HG03108 (cell line): ENCODE measurements around the gene GDF3.
"Not testable (repeated sequence)": the region's sequence is repeated elsewhere in the genome, so short reads cannot be mapped to it uniquely, and the experiment has no call there.

Experiments
- ATAC-seq: cut with Tn5 transposase; IDR thresholded peaks from one replicate; pipeline ENCODE4 v1.9.1; 2021; ENCODE audit warnings: moderate library complexity; ENCODE audit not compliant: unreplicated experiment

GDF3 gene

GRCh38 chr12:7668171-7668570, 27.4 kb downstream of the GDF3 start:
- ATAC-seq = no peak

- no peak for ATAC-seq
Observed at GRCh38 chr12:7667125-7667524, 28.4 kb downstream of the GDF3 start.

- ATAC-seq = no peak
Observed at GRCh38 chr12:7666595-7666994, 29.0 kb downstream of the GDF3 start.

- ATAC-seq = no peak
Observed at GRCh38 chr12:7661741-7662140, 33.8 kb downstream of the GDF3 start.

GRCh38 chr12:7656121-7656520, 39.5 kb downstream of the GDF3 start:
- no peak for ATAC-seq

GRCh38 chr12:7650091-7650490, 45.5 kb downstream of the GDF3 start:
- no peak for ATAC-seq

DNA sequence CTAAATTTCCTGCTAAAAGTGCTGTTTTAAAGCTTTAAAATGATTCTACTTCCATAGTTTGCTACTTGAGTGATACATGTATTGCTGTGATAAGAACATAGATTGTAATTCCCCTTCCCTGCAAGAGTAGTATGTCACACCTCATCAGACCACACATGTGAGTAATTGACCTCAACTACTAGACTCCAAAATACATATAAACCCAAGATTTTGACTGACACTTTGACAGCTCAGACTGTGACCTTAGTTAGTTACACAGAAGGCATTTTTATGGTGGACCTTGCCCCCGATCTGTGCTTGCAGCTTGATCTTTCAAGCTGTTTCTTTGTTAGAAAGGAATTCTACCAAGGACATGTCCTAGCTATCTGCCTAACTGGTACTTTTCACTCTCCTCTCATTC, 48.5 kb downstream of the GDF3 start:
- no peak for ATAC-seq

GRCh38 chr12:7646178-7646475, 49.4 kb downstream of the GDF3 start:
- ATAC-seq = no peak

DNA sequence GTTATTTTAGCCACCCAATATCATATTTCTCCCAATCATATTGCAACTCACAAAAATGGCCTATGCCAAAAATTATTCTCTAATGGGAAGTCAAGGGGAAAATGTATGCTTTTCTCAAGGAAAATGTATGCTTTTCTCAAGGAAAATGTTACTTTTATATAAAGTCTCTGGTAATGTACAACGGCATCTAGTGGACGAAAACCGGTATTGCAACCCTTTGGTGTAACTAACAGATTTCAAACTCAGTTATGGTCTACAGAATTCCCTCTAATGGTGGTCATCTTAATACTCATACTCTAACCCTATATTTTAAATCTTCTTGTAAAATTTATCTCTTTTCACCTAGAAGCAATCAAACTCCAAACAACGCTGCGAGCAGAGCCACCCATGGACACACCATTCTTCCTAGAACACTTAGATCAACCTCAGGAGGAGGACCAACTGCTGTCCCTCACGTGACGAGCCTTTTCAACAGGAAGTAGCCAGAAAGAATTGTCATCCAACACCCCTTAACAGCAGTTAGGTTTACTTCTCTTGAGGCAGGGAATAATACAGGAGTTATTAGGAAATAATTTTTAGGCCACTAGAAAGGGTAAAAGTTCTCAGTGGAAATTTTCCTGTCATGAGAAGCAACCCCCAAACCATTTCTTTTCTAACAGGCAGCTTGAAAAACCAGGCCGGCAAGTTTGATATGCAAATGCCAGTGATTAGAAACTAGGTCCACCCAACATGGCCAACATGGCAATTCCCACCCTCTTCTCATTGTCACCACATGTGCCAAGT, 50.0 kb downstream of the GDF3 start:
- no peak for ATAC-seq

- ATAC-seq = no peak
Observed at GRCh38 chr12:7642876-7643309, 52.7 kb downstream of the GDF3 start.

- ATAC-seq = no peak
Observed at GRCh38 chr12:7642287-7642686, 53.3 kb downstream of the GDF3 start.

DNA sequence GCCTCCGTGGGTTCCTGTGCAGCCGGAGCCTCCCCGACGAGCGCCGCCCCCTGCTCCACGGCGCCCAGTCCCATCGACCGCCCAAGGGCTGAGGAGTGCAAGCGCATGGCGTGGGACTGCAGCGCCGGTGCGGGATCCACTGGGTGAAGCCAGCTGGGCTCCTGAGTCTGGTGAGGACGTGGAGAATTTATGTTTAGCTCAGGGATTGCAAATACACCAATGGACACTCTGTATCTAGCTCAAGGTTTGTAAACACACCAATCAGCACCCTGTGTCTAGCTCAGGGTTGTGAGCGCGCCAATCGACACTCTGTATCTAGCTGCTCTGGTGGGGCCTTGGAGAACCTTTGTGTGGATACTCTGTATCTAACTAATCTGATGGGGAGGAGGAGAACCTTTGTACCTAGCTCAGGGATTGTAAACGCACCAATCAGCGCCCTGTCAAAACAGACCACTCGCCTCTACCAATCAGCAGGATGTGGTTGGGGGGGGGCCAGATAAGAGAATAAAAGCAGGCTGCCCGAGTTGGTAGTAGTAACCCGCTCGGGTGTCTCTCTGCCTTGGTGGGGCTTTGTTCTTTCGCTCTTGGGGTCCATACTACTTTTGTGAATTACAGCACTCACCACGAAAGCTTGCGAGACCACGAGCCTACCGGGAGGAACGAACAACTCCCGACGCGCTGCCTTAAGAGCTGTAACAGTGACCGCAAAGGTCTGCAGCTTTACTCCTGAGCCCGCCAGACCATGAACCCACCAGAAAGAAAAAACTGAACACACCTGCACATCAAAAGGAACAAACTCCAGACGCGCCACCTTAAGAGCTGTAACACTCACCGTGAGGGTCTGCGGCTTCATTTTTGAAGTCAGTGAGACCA, 55.2 kb downstream of the GDF3 start:
- not testable (repeated sequence) for ATAC-seq
